Measurements from ENCODE around the gene B4GALT5.
"Not testable (repeated sequence)": the region's sequence is repeated elsewhere in the genome, so short reads cannot be mapped to it uniquely, and the experiment has no call there.

B4GALT5 gene

DNA sequence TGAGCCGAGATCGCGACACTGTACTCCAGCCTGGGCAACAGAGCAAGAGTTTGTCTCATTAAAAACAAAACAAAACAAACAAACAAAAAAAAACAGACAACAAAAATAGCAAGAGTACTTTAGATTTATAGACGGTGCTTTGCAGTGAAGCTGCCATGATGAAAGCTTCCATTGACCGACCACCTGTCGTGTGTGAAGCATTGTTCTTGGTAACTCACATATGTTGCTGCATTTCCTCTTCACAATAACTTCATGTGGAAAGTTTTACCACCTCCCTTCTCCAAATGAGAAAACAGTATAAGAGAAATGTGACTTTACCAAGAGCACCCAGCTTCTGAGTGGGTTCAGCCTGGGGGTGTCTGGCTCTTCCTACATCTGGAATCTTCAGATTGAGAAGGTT lies 89.4 kb downstream of the B4GALT5 start:
- Mint-ChIP-seq H3K4me3 (no peak overlapping the region), H3K36me3 (ENCODE audit: low read depth) (peaks cover 9% of the 10 kb centered on the region), H3K27ac (no peak overlapping the region), H3K27me3 (ENCODE audit: low read depth) (no peaks in the 10 kb centered on the region), H3K4me1 (ENCODE audit: low read depth) (peaks cover 7% of the 10 kb centered on the region), H3K9me3 (peaks cover 12% of the 10 kb centered on the region)
- no peak for DNase-seq (ENCODE audit: low spot score)

DNA sequence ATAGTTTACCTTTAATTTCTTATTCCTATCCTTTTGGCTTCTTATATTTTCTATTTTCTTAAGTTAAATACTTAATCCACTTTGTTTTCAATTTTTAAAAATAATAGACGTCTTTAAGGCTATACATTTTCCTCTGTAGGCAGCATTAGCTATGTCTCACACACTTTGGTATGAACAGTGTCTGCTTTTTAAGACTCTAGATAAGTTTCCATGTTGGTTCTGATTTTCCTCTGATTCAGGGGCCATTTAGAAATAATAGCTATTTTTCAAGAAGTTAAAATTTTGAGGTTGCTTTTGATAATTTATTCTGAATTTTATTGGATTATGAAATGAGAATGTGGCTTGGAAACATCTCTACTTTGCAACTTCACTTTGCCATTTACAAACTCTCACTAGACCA lies 91.4 kb downstream of the B4GALT5 start:
- DNase-seq (ENCODE audit: low spot score) = no peak
- H3K36me3 Mint-ChIP-seq (ENCODE audit: low read depth) = peaks cover 9% of the 10 kb centered on the region
- no peaks in the 10 kb centered on the region for H3K27me3 Mint-ChIP-seq (ENCODE audit: low read depth)
- no peak overlapping the region for H3K27ac Mint-ChIP-seq
- peaks cover 8% of the 10 kb centered on the region for H3K9me3 Mint-ChIP-seq
- no peak overlapping the region for H3K4me3 Mint-ChIP-seq
- peaks cover 6% of the 10 kb centered on the region for H3K4me1 Mint-ChIP-seq (ENCODE audit: low read depth)

DNA sequence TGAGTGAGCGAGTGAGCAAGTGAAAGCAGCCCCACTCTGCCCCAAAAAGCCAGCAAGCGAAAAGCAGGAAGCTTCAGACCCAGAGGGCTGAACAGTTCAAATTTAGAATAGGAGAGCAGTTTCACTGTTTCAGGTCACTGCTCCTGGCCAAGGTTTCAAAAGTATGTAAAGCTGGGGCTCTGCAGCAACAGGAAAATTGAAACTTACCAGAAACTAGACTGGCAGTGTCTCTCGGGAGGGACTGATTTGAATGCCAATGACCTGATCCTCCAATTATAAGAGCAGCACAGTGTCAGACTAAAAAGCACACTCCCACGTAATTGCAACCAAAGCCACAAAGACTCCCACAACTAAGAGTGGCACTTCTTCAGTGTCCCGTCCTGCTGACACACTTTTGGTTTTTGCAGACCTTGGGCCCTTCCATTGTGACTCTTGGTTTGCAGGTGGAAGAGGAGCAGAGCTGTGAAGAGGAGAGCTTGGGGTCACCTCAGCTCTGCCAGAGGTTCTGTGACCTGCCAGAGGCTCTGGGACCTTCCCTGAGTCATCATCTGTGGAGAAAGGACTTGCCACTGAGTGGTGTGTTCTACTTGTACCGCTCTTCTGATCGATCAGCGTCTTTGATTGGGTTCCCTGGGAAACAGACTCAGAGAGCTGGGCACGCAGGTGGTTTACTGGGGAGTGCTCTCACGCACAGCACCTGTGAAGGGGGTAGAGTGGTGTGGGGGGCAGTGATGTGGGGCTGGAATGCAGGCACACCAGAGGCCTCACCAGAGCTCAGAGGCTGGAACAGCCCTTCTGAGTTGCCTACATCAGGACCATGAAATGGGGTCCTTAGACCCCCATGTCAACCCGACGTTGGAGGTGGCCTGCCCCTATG lies 93.1 kb downstream of the B4GALT5 start:
- no peaks in the 10 kb centered on the region for H3K27me3 Mint-ChIP-seq (ENCODE audit: low read depth)
- peak; percentile 58 for DNase-seq (ENCODE audit: low spot score)
- H3K27ac Mint-ChIP-seq = no peak overlapping the region
- H3K9me3 Mint-ChIP-seq = peaks cover 8% of the 10 kb centered on the region
- no peak overlapping the region for H3K4me3 Mint-ChIP-seq
- H3K4me1 Mint-ChIP-seq (ENCODE audit: low read depth) = peaks cover 4% of the 10 kb centered on the region
- peaks cover 9% of the 10 kb centered on the region for H3K36me3 Mint-ChIP-seq (ENCODE audit: low read depth)

GRCh38 chr20:49619113-49620048 lies 94.3 kb downstream of the B4GALT5 start:
- peaks cover 8% of the 10 kb centered on the region for H3K9me3 Mint-ChIP-seq
- H3K36me3 Mint-ChIP-seq (ENCODE audit: low read depth) = peaks cover 9% of the 10 kb centered on the region
- H3K27ac Mint-ChIP-seq = no peak overlapping the region
- H3K27me3 Mint-ChIP-seq (ENCODE audit: low read depth) = no peaks in the 10 kb centered on the region
- H3K4me3 Mint-ChIP-seq = no peak overlapping the region
- no peak for DNase-seq (ENCODE audit: low spot score)
- peaks cover 4% of the 10 kb centered on the region for H3K4me1 Mint-ChIP-seq (ENCODE audit: low read depth)

DNA sequence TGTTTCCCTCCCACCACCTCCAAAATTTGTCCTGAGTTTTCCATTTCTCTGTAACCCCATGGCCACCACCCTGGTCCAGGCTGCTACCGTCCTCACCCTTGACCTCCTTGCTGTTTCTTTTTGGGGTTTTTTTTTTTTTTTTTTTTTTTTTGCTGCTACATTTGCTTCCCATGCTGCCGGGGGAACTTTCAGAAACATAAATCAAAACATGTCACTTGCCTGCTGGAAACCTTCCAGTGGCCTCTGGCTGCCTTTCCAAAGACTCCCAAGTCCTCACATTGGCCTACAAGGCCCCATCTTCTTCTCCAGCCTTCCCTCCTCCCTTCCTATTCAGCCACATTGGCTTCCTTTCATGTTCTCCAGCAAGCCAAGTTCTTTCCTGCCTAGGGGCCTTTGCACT lies 95.4 kb downstream of the B4GALT5 start:
- H3K9me3 Mint-ChIP-seq = peaks cover 8% of the 10 kb centered on the region
- peaks cover 9% of the 10 kb centered on the region for H3K36me3 Mint-ChIP-seq (ENCODE audit: low read depth)
- H3K4me1 Mint-ChIP-seq (ENCODE audit: low read depth) = peaks cover 4% of the 10 kb centered on the region
- no peaks in the 10 kb centered on the region for H3K27me3 Mint-ChIP-seq (ENCODE audit: low read depth)
- no peak for DNase-seq (ENCODE audit: low spot score)
- no peak overlapping the region for H3K27ac Mint-ChIP-seq
- H3K4me3 Mint-ChIP-seq = no peak overlapping the region

DNA sequence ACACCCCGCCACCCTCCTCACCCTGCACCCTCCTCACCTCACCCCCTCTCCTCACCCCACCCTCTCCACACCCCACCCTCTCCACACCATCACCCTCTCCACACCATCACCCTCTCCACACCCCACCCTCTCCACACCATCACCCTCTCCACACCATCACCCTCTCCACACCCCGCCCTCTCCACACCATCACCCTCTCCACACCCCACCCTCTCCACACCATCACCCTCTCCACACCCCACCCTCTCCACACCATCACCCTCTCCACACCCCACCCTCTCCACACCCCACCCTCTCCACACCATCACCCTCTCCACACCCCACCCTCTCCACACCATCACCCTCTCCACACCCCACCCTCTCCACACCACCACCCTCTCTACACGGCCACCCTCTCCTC lies 96.3 kb downstream of the B4GALT5 start:
- H3K27ac Mint-ChIP-seq; DNase-seq (ENCODE audit: low spot score); H3K4me3 Mint-ChIP-seq; H3K36me3 Mint-ChIP-seq (ENCODE audit: low read depth); H3K9me3 Mint-ChIP-seq; H3K27me3 Mint-ChIP-seq (ENCODE audit: low read depth); H3K4me1 Mint-ChIP-seq (ENCODE audit: low read depth): not testable (repeated sequence)

DNA sequence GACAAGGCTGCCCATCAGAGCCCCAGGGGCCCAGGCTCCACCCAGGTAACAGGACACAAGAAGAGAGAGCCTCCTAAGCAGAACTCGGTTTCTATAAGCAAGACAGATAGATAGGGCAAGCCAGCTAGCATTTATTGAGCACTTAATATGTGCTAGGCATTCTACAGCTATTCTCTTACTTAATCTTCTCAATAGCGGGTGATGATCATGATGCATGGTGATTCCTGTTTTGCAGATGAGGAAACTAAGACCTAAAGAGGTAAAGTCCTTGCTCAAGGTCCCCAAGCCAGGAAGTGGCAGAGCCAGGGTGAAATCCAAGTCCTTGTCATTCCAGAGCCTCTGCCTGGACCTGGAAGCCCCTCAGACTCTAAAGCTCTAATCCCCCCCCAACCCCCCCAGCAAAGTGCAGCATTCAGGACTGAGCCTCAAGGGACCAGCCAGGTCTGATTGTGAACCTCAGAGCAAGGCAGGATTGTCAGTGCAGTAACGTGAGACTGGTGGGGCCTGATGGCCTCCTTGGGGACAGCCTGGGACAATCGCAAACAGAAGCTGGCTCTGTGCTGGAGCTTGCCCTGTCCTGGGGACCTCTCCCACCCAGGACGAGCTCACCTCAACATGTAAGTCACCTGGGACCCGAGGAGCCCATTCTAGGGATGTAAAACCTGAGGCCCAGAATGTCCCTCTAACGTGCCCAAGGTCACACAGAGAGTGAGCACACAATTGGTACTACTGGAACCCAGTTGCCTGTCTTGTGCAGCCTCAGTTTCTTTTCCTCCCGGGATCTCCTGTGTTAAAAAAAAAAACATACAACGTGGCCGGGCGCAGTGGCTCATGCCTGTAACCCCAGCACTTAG lies 97.3 kb downstream of the B4GALT5 start:
- Mint-ChIP-seq H3K27me3 (ENCODE audit: low read depth) (no peaks in the 10 kb centered on the region), H3K27ac (no peak overlapping the region), H3K4me1 (ENCODE audit: low read depth) (no peaks in the 10 kb centered on the region), H3K4me3 (no peak overlapping the region), H3K9me3 (no peaks in the 10 kb centered on the region), H3K36me3 (ENCODE audit: low read depth) (peaks cover 2% of the 10 kb centered on the region)
- DNase-seq (ENCODE audit: low spot score) = no peak

GRCh38 chr20:49615401-49616153 lies 98.1 kb downstream of the B4GALT5 start:
- Mint-ChIP-seq H3K4me1 (ENCODE audit: low read depth) (peaks cover 4% of the 10 kb centered on the region), H3K9me3 (no peaks in the 10 kb centered on the region), H3K4me3 (no peak overlapping the region), H3K36me3 (ENCODE audit: low read depth) (no peaks in the 10 kb centered on the region), H3K27ac (no peak overlapping the region), H3K27me3 (ENCODE audit: low read depth) (no peaks in the 10 kb centered on the region)
- DNase-seq (ENCODE audit: low spot score) = no peak

DNA sequence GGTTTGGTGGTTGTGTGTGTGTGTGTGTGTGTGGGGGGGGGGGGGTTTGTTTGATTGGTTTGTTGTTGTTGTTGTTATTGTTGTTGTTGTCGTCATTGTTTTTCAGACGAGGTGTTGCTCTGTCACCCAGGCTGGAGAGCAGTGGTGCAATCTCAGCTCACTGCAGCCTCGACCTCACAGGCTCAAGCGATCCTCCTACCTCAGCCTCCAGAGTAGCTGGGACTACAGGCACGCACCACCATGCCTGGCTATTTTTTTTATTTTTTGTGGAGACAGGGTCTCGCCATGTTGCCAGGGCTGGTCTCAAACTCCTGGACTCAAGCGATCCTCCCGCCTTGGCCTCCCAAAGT lies 98.7 kb downstream of the B4GALT5 start:
- not testable (repeated sequence) for DNase-seq (ENCODE audit: low spot score); H3K27ac Mint-ChIP-seq; H3K4me1 Mint-ChIP-seq (ENCODE audit: low read depth); H3K27me3 Mint-ChIP-seq (ENCODE audit: low read depth); H3K36me3 Mint-ChIP-seq (ENCODE audit: low read depth); H3K9me3 Mint-ChIP-seq; H3K4me3 Mint-ChIP-seq

DNA sequence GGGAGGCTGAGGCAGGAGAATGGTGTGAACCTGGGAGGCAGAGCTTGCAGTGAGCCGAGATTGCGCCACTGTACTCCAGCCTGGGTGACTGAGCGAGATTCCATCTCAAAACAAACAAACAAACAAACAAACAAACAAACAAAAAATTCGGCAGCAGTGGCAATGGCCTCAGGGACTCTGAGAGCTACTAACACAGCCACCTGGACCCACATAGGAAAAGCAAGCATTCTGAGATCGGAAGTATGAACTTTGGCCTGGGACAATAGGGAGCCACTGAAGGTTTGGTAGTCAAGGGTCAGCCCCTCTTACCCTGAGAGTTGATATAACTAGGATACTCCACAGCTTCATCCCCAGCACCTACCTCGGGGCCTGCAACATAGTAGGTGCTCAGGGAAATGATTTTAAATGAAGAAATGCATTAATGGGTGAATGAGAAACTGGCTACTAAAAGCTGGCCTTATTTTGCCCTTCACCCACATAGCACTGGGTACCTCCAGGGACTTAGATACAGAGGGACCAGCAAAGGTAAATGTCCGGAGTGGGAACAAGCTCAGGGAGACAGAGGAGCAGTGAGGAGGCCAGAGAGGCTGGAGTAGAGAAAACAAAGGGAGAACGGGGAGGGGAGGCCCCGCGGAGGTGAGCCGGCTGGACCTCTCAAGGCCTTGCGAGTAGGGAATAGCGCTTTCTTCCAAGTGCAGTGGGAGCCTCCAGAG lies 99.2 kb downstream of the B4GALT5 start:
- H3K9me3 Mint-ChIP-seq = no peaks in the 10 kb centered on the region
- H3K27me3 Mint-ChIP-seq (ENCODE audit: low read depth) = no peaks in the 10 kb centered on the region
- H3K4me3 Mint-ChIP-seq = no peak overlapping the region
- DNase-seq (ENCODE audit: low spot score) = no peak
- no peaks in the 10 kb centered on the region for H3K36me3 Mint-ChIP-seq (ENCODE audit: low read depth)
- peaks cover 9% of the 10 kb centered on the region for H3K4me1 Mint-ChIP-seq (ENCODE audit: low read depth)
- H3K27ac Mint-ChIP-seq = no peak overlapping the region

GRCh38 chr20:49612127-49612738 lies 101.4 kb downstream of the B4GALT5 start:
- H3K4me1 Mint-ChIP-seq (ENCODE audit: low read depth) = peaks cover 19% of the 10 kb centered on the region
- DNase-seq (ENCODE audit: low spot score) = no peak
- H3K36me3 Mint-ChIP-seq (ENCODE audit: low read depth) = peaks cover 8% of the 10 kb centered on the region
- H3K27ac Mint-ChIP-seq = no peak overlapping the region
- no peaks in the 10 kb centered on the region for H3K9me3 Mint-ChIP-seq
- no peak overlapping the region for H3K4me3 Mint-ChIP-seq
- H3K27me3 Mint-ChIP-seq (ENCODE audit: low read depth) = no peaks in the 10 kb centered on the region

DNA sequence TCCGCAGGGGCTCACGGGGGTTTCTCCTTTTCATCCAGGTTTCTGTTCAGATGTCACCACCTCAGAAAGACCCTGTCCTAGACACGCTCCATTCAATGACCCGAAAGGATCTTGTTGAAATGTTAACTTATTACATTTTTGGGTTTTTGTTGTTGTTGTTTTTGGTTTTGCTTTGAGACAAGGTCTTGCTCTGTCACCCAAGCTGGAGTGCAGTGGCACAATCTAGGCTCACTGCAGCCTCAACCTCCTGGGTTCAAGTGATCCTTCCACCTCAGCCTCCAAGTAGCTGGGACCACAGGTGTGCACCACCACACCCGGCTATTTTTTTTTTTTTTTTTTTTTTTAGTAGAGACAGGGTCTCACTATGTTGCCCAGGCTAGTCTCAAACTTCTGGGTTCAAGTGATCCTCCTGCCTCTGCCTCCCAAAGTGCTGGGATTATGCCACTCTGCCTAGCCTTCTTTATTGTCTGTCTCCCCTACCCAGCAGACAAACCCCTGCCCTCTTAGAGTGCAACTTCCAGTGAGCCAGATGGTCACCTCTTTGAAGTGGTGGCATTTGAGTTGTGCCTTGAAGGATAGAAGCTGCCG lies 102.0 kb downstream of the B4GALT5 start:
- H3K9me3 Mint-ChIP-seq; H3K36me3 Mint-ChIP-seq (ENCODE audit: low read depth); H3K27me3 Mint-ChIP-seq (ENCODE audit: low read depth); DNase-seq (ENCODE audit: low spot score); H3K27ac Mint-ChIP-seq: not testable (repeated sequence)
- Mint-ChIP-seq H3K4me1 (ENCODE audit: low read depth) (peaks cover 19% of the 10 kb centered on the region), H3K4me3 (peak overlapping the region; percentile 38)

Data from T-helper 2 cell treated with Interferon-gamma antibody and Interleukin-4, amounts not matched to agents 5 μg/mL and 100 μg/mL, for 36 hours (primary cell).